HG03066 (cell line): ENCODE data around the gene PRICKLE1.

Experiments used
- ATAC-seq: cut with Tn5 transposase; IDR thresholded peaks from one replicate; pipeline ENCODE4 v1.9.1; 2021; ENCODE audit warnings: low read depth; ENCODE audit not compliant: unreplicated experiment

The PRICKLE1 gene

GRCh38 chr12:42589465-42590329 lies at the start of gene PRICKLE1:
PRICKLE1 (minus strand) TSS chr12:42589746; CDS start chr12:42472516, 117,230 bp downstream.
- peak; percentile 59 for ATAC-seq

DNA sequence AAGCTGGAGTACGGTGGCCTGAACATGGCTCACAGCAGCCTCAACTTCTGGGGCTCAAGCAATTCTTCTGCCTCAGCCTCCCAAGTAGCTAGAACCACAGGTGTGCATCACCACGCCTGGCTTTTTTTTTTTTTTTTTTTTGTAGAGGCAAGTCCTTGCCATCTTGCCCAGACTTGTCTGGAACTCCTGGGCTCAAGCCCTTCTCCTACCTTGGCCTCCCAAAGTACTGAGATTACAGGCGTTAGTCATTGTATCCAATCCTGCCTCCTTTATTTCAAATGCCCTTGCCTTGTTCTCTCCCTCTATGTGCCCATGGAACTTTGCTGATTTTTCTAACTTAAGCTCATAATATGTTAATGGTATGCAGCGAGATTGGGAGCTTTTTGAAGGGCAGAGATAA lies 49.2 kb upstream of the PRICKLE1 start:
- ATAC-seq = no peak

DNA sequence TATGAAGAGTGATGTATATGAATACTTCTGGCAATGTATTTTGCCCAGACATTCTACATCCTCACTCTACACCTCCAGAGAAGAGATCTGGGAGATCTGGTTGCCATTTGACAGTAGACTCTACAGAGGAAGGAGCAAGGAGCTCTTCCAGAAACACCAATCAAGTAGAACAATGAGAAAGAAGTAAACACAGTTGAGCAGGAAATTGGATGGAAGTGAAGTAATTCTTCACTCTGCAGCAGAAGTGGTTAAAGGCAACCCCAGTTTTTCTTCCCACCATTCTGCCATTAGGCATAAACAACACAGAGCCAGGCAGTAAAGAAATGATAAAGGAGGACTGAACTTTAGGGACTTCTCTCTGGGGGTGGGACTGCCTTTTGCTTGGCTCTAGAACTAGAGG lies 48.5 kb upstream of the PRICKLE1 start:
- no peak for ATAC-seq

GRCh38 chr12:42636993-42637392 lies 47.4 kb upstream of the PRICKLE1 start:
- ATAC-seq = no peak

- ATAC-seq = no peak
Measured at GRCh38 chr12:42633594-42633993, 44.0 kb upstream of the PRICKLE1 start.

- ATAC-seq = no peak
Measured at GRCh38 chr12:42631513-42631912, 42.0 kb upstream of the PRICKLE1 start.

DNA sequence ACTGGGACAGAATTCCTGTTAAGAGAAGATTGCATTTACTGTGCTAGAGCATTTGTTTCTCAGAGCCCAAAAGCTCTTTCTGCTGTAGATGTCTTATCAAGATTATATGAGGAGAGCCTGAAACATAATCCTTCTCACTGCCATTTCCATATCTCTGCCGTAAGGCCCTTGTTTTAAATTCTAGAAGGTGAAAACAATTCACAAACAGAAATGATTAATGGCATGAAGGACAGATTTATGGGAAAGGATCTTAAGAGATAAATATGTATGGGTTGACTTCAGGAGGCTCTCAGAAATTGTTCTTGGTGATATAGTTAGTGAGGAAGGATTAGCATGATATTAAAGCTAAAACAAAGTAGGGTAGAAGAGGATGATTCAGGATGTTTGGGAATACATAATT lies 40.8 kb upstream of the PRICKLE1 start:
- no peak for ATAC-seq

- ATAC-seq = no peak
Measured at GRCh38 chr12:42627151-42627550, 37.6 kb upstream of the PRICKLE1 start.

GRCh38 chr12:42625611-42626010 lies 36.1 kb upstream of the PRICKLE1 start:
- no peak for ATAC-seq

DNA sequence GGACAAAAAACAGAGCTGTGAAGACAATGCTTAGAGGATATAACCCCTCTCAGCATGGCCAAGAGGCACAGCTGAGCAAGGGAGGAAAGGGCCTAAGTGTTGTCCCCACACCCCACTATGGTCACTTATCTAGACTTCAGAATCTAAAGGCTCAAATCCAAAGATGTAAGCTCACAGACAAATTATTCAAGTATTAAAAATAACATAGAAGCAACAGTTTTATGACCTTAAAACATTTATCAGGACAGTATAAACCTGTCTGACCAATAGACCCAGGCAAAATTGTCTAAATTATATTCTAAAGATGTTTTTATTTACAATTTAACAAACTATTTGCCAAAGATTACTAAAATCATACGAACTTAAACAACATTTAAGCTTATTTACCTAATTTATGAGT lies 28.1 kb upstream of the PRICKLE1 start:
- no peak for ATAC-seq

- ATAC-seq = no peak
Measured at GRCh38 chr12:42615006-42615405, 25.5 kb upstream of the PRICKLE1 start.

DNA sequence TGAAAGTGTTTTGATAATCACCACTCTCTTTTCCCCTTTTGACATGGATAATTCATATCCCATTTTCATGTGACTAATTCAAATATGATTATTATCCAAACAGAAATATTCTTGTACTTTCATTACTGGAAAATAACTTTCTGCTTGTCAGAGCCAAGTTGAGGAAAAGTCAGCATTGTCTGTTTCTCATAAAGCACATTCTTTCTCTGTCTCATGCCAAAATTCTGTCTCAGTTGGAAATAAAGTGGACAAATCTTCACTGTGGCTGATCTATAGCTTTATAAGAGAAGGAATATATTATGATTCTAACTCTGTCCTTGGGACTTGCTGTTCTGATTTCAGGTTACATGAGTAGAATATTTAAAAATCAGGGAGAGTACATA lies 22.7 kb upstream of the PRICKLE1 start:
- ATAC-seq = no peak

DNA sequence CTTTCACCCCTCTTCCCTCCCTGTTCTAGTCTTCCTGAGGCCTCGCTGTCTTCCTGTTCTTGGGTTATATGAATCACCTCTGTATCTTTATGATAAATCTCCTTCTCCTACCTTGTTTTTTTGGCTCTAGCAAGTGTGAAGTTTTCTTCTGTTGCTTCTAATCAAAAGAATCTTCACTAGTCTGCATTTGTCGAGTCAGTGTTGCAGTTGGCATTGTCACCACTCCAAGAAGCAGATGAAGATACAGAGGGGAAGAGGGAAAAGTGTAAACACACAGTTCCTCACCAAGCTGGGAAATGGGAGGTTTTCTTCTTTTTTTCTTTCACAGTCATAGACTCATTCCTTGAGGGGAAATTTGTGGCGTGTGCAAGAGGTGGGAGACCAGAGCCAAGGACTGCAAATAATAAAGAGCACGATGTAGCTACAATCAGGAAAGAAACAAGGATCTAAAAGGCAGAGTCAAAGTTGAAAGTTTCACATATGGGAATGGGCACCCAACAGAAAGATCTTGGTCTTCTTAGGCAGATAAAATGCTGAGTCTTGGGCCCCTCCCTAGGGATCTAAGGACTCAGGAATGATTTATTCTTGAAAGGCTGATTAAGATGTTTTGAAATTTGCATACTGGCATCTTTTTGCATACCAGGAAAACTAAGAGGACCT lies 22.2 kb upstream of the PRICKLE1 start:
- ATAC-seq = no peak

DNA sequence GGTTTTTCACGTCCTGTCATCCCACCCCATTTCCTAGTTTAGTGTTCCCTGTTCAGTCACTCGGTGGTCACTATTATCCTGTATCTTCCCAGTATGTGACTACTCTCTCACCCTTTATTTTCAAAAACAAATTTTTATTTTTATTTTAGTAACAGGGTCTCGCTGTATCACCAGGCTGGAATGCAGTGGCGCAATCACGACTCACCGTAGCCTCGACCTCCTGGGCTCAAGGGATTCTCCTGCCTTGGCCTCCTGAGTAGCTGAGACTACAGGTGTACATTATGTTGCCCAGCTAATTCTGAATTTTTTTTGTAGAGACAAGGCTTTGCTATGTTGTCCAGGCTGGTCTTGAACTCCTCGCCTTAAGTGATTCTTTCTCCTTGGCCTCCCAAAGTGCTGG lies 20.1 kb upstream of the PRICKLE1 start:
- no peak for ATAC-seq

GRCh38 chr12:42608196-42608825 lies 18.8 kb upstream of the PRICKLE1 start:
- no peak for ATAC-seq

DNA sequence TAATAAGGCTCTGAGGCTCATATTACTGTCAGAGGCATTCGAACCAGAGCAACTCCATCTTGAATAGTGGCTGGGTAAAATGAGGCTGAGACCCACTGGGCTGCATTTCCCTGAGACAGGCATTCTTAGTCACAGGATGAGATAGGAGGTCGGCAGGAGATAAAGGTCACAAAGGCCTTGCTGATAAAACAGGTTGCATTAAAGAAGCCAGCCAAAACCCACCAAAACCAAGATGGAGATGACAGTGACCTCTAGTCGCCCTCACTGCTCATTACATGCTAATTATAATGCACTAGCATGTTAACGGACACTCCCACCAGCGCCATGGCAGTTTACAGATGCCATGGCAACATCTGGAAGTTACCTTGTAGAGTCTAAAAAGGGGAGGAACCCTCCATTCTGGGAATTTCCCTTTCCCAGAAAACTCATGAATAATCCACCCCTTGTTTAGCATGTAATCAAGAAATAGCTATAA lies 18.1 kb upstream of the PRICKLE1 start:
- no peak for ATAC-seq

- no peak for ATAC-seq
Measured at GRCh38 chr12:42606471-42606870, 16.9 kb upstream of the PRICKLE1 start.

DNA sequence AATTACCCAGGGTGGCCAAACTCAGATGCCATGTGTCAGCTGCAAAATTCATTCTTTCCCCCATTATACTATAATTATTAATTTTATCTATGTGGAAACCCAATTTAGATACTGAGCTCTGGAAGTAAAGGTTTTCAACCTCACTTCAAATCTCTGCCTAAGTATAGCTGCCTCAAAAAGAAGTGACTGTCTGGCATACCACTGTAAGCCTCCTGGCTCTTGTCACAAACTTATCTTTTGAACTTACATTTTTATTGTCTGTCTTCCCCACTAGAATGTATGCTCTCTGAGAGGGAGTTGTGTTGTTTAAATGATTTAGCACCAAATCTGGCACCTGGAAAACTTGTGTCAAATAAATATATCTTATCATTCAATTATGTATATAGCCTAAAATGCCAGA lies 16.1 kb upstream of the PRICKLE1 start:
- no peak for ATAC-seq

DNA sequence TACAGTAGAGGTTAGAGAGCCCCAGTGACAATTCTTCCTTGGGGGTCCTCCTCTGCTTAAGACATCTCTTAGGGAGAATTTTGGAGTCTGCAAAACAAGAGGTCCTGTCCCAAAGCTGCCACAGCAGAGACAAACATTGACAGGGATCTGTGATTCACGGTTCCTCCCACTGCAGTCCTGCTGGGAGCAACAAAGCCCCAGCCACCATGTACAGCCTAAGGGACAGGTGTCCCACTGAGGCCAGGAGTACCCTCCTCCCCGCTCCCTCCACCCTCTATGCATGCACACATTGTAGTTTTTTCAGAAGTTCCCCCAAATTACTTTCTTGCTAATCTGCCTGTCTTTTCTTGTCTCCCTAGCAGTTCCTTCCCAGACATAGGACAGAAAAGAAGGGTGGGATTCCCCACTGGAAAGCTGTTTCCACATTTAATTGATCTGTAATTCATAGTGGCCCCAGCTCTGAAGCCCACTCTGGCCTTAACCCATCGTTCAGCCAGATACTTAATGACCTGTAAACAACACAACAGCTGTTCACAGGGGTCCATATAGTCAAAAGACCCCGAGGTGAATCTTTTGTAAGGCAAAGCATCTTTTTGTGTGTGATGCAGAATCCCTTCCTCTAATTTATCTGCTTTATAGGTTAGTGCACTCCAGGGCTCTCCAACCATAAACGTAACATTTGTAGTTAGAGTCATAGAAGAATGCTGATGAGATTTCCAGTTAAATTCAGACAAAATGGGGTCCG lies 13.9 kb upstream of the PRICKLE1 start:
- no peak for ATAC-seq

DNA sequence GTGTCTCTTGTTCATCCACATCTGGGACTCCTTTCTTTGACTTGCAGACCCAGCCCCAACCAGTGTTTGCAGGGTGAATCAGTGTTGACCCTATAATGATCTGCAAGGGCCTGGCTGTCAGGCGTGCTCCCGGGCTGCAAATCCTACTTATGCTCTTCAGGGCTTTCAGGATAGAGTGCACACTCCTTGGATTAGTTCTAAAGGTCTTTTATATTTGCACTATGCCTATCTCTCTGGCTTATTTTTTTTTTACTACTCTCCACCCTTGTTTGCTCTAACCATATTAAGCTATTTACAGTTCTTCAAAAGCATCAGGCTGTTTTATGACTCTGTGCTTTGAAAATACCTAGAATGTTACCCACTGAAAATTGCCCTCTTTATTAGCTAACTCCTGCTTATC lies 4.3 kb upstream of the PRICKLE1 start:
- no peak for ATAC-seq
